B cell (primary cell): ENCODE data around the gene SCN11A. TPM values are rescaled to one million over a fixed set of nuclear protein-coding genes. Genes with fewer than 3 reads are reported as not detected.

Source experiments
- ATAC-seq: fragments of 200-7000 bp; cut with Tn5 transposase; one replicate; pipeline ENCODE4 v1.10.0; 2021; ENCODE audit warnings: low read depth, mild to moderate bottlenecking, moderate number of reproducible peaks, moderate library complexity
- CTCF ChIA-PET: fragments of 350-600 bp; sonication (Branson Sonifier 250); formaldehyde crosslinking; loops from one replicate; lab custom pipeline; 2021; ENCODE audit warnings: antibody characterized with exemption, inconsistent platforms; lab: Charles Lee
- POLR2A ChIA-PET: fragments of 350-600 bp; sonication (Branson Sonifier 250); formaldehyde crosslinking; loops from one replicate; lab custom pipeline; 2021; ENCODE audit warnings: antibody characterized with exemption; lab: Charles Lee
- DNase-seq: peaks from one replicate; pipeline ENCODE4 v3.0.0; 2013
- H2AFZ ChIP-seq: 2 replicates; pipeline ENCODE4 v1.6.1; 2012; ENCODE audit warnings: mild to moderate bottlenecking, low read depth, low read length; ENCODE audit not compliant: insufficient read depth, poor library complexity, severe bottlenecking
- H3K27ac ChIP-seq, 2 donors: 1 replicate in 1 of 2; 2 replicates in 1 of 2; pipeline ENCODE4 v1.5.1; 2012 to 2013; ENCODE audit warnings: low read length in 2 of 2, mild to moderate bottlenecking in 2 of 2, moderate library complexity in 1 of 2
- H3K27me3 ChIP-seq, 4 experiments: fragments of 200-600 bp in 1 of 4; sonication (generic) in 1 of 4; replicated peaks in 1 of 4; 1 replicate in 2 of 4; 2 replicates in 2 of 4; pipeline versions ENCODE4 v1.6.1 to v1.7.0; 2013 to 2016; ENCODE audit warnings: low read length in 3 of 4, mild to moderate bottlenecking in 2 of 4, mixed read lengths in 1 of 4, moderate library complexity in 1 of 4; ENCODE audit not compliant: insufficient read depth in 4 of 4, control insufficient read depth in 3 of 4; ENCODE audit errors: control extremely low read depth in 1 of 4
- H3K36me3 ChIP-seq, 2 experiments: replicated peaks in 1 of 2; 1 replicate in 1 of 2; 2 replicates in 1 of 2; pipeline versions ENCODE4 v1.6.1 to v1.7.1; 2013; ENCODE audit warnings: low read length in 1 of 2; ENCODE audit not compliant: insufficient read depth in 2 of 2, control insufficient read depth in 1 of 2; ENCODE audit errors: control extremely low read depth in 1 of 2, extremely low read depth in 1 of 2
- H3K4me1 ChIP-seq, 2 donors: fragments of 200-600 bp in 1 of 2; sonication (generic) in 1 of 2; 1 replicate in 1 of 2; 2 replicates in 1 of 2; pipeline versions ENCODE4 v1.5.1 to v1.6.1; 2013 to 2017; ENCODE audit warnings: low read length in 2 of 2; ENCODE audit not compliant: control insufficient read depth in 2 of 2, insufficient read depth in 2 of 2
- H3K4me2 ChIP-seq: replicated peaks from 2 replicates; pipeline ENCODE3; 2012; ENCODE audit warnings: mild to moderate bottlenecking, low read depth, low read length; ENCODE audit not compliant: poor library complexity, severe bottlenecking
- H3K4me3 ChIP-seq, 5 experiments: fragments of 200-600 bp in 1 of 5; sonication (generic) in 1 of 5; 1 replicate in 3 of 5; 2 replicates in 2 of 5; pipeline versions ENCODE4 v1.5.1 to v1.7.0; 2011 to 2016; ENCODE audit warnings: low read length in 4 of 5, mild to moderate bottlenecking in 4 of 5, low read depth in 2 of 5, control low read depth in 1 of 5, moderate library complexity in 1 of 5; ENCODE audit not compliant: insufficient read depth in 1 of 5; ENCODE audit errors: control extremely low read depth in 1 of 5, extremely low read depth in 1 of 5
- H3K79me2 ChIP-seq: fragments of 200-600 bp; sonication (generic); one replicate; pipeline ENCODE4 v1.6.0; 2016; ENCODE audit warnings: low read length; ENCODE audit not compliant: control insufficient read depth, insufficient read depth
- H3K9ac ChIP-seq: fragments of 200-600 bp; sonication (generic); 2 replicates; pipeline ENCODE4 v1.6.1; 2017; ENCODE audit warnings: mild to moderate bottlenecking, low read length, moderate library complexity
- H3K9me3 ChIP-seq, 3 donors: one replicate each; pipeline versions ENCODE4 v1.6.1 to v1.7.1; 2013; ENCODE audit warnings: low read length in 2 of 3; ENCODE audit not compliant: control insufficient read depth in 2 of 3, insufficient read depth in 1 of 3; ENCODE audit errors: control extremely low read depth in 1 of 3
- H4K20me1 ChIP-seq: 2 replicates; pipeline ENCODE4 v1.6.0; 2012; ENCODE audit warnings: mild to moderate bottlenecking, low read length; ENCODE audit not compliant: insufficient read depth, control insufficient read depth, poor library complexity, severe bottlenecking
- H3K27ac Mint-ChIP-seq: one replicate; pipeline ENCODE4 v1.8.0; 2021; ENCODE audit warnings: mixed read lengths
- H3K27me3 Mint-ChIP-seq: one replicate; pipeline ENCODE4 v1.8.0; 2021; ENCODE audit warnings: mixed read lengths
- H3K4me1 Mint-ChIP-seq: one replicate; pipeline ENCODE4 v1.8.0; 2021; ENCODE audit warnings: mixed read lengths
- H3K4me3 Mint-ChIP-seq: one replicate; pipeline ENCODE4 v1.8.0; 2021; ENCODE audit warnings: mixed read lengths
- H3K9me3 Mint-ChIP-seq: one replicate; pipeline ENCODE4 v1.8.0; 2022; ENCODE audit warnings: mixed read lengths; ENCODE audit not compliant: insufficient read depth
- CTCF ChIP-seq: fragments of 200-600 bp; IDR thresholded peaks from one replicate; pipeline ENCODE4 v1.8.0; 2022; ENCODE audit warnings: antibody characterized with exemption, mild to moderate bottlenecking
- EZH2 ChIP-seq: IDR thresholded peaks from 2 replicates; pipeline ENCODE4 v1.6.1; 2012; ENCODE audit warnings: borderline replicate concordance, low read depth, mild to moderate bottlenecking, moderate library complexity, low read length; ENCODE audit not compliant: insufficient read depth, poor library complexity, severe bottlenecking
- intact Hi-C: fragments of 100-400 bp; cut with micrococcal nuclease; formaldehyde crosslinking; loops from one replicate; pipeline ENCODE4 v1.10.0; 2022
- polyA plus RNA-seq: library from polyadenylated mRNA; depleted of rRNA; stranded (reverse); fragments of >200 nt; gene quantifications from 2 replicates; pipeline ENCODE4 v1.2.3, GENCODE V29; 2012
- total RNA-seq, 2 donors: library from RNA; stranded (reverse); fragments of 120-200 nt in 1 of 2; gene quantifications; 1 replicate in 1 of 2; 2 replicates in 1 of 2; pipeline versions ENCODE4 v1.2.3 to v1.2.4, GENCODE V29; 2013 to 2022

The SCN11A gene
- total and polyA plus RNA-seq, 2 donors (not counting 1 experiment from before 2014, with no cell fraction given), result 0.07 to 0.25 TPM

GRCh38 chr3:39080026-39080425 is 28.3 kb upstream of the SCN11A start:
- ChIA-PET CTCF (interaction anchor here (1.0 to 1.9 kb wide), 2 partner anchors 208 to 213 kb away, joined by 4 to 5 read pairs; no protein-coding TSS in a partner anchor), POLR2A (no interaction called here)
- no peak for DNase-seq
- intact Hi-C loops, result no loop called here
- Histone ChIP-seq H3K27ac (no peak overlapping the region), H3K79me2 (no peaks in the 10 kb centered on the region), H3K9me3 (no peaks in the 10 kb centered on the region), H3K36me3 (peaks cover 0 to 61% of the 10 kb centered on the region in 2 experiments), H3K4me3 (no peak overlapping the region), H3K4me2 (no peak overlapping the region), H3K4me1 (no peaks in the 10 kb centered on the region), H3K9ac (no peak overlapping the region), H4K20me1 (no peaks in the 10 kb centered on the region), H3K27me3 (no peaks in the 10 kb centered on the region), H2AFZ (no peak overlapping the region)
- no peaks in the 10 kb centered on the region for H3K9me3 Mint-ChIP-seq
- ATAC-seq, result no peak
- peaks cover 2% of the 10 kb centered on the region for H3K4me1 Mint-ChIP-seq
- no peak overlapping the region for H3K27ac Mint-ChIP-seq
- no peak for TF ChIP-seq EZH2
- TF ChIP-seq CTCF, result no peak
- H3K4me3 Mint-ChIP-seq, result no peak overlapping the region
- no peaks in the 10 kb centered on the region for H3K27me3 Mint-ChIP-seq

GRCh38 chr3:39079530-39079929 is 27.8 kb upstream of the SCN11A start:
- Histone ChIP-seq H4K20me1 (no peaks in the 10 kb centered on the region), H3K4me1 (no peaks in the 10 kb centered on the region), H3K9ac (no peak overlapping the region), H3K4me3 (no peak overlapping the region), H3K9me3 (no peaks in the 10 kb centered on the region), H3K27me3 (no peaks in the 10 kb centered on the region), H3K27ac (no peak overlapping the region), H3K4me2 (no peak overlapping the region), H3K79me2 (no peaks in the 10 kb centered on the region), H2AFZ (no peak overlapping the region), H3K36me3 (peaks cover 1 to 66% of the 10 kb centered on the region in 2 experiments)
- intact Hi-C loops, result no loop called here
- TF ChIP-seq CTCF (no peak), EZH2 (no peak)
- DNase-seq, result no peak
- H3K9me3 Mint-ChIP-seq, result no peaks in the 10 kb centered on the region
- H3K27me3 Mint-ChIP-seq, result no peaks in the 10 kb centered on the region
- H3K4me1 Mint-ChIP-seq, result peaks cover 1% of the 10 kb centered on the region
- no peak overlapping the region for H3K27ac Mint-ChIP-seq
- POLR2A ChIA-PET, result no interaction called here
- ATAC-seq, result no peak
- H3K4me3 Mint-ChIP-seq, result no peak overlapping the region
- CTCF ChIA-PET, result interaction anchor here (1.0 to 1.9 kb wide), 2 partner anchors 209 to 213 kb away, joined by 4 to 5 read pairs; no protein-coding TSS in a partner anchor
